NCI-H1092 treated with DMSO at 0.1 percent for 48 hours (cell line): ENCODE data around the gene MED27.
A peak's percentile ranks its signal among the peaks of the same experiment; 100 is the strongest.

Experiments used
- DNase-seq: peaks from one replicate; lab custom pipeline; 2025; lab: John Stamatoyannopoulos, UW

MED27 gene

DNA sequence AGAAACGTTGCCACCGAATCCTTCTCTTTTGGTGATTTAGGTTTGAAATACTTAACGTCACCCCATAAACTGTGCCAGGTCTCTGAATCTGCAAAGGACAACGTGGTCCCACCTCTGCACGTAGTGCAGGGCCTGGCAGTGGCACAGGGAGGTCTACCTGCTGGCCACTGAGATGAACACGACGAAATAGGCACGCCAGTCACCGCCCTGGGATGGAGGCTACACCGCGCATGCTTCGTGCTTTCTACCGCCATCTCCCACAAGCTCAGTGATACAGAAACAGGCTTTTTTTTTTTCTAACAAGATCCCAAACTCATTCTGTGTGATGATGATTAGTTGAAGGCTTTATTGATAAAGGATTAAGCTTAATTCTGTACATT, 199.8 kb downstream of the MED27 start:
- DNase-seq, result no peak

GRCh38 chr9:131879181-131879910, 200.3 kb downstream of the MED27 start:
- no peak for DNase-seq

DNA sequence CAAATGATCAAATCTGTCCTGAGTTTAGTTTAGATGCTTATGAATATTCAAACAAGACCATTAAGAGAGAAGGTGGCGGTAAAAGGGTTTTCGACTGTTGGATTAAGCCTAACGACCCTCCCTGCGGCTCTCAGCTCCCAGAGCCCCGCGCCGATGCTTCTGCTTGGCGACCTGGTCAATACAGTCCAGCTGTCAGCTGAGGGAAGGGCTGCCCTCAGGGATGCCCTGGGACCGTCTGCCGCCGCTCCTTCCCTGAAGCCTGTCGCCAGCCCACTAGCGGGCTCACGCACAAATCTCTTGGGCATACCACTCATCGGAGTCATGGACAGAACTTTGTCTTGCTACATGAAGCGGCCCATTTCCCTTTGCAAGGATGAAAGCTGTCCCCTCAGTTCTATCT, 203.2 kb downstream of the MED27 start:
- DNase-seq, result no peak

DNA sequence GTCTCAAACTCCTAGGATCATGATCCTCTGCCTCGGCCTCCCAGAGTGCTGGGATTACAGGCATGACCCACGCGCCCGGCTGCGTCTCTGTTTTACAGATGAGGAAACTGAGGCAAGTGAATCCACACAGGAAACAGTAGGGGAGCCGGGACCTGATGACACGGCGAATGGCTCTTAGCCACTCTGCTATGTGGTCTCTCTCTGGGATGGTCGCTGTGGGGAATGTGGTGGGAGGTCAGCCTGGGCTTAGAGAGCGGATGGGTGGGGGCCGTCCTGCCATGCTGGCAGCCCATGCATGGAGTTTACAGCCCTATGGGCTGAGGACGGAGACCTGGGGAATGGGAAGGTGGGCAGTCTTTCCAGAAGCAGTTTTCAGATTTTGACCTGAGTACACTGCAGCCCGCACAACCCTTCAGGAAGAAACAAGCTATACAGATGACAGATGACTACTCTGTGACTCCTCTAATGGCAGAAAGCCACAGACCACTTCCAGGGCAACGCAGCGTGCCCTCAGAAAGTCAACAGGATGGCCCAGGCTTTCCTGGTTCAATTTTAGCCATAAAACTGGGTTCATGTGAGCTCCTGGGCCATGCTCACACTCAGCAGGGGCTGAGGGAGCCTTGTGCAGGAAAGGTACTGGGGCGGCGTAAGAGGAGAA, 203.7 kb downstream of the MED27 start:
- DNase-seq, result no peak

DNA sequence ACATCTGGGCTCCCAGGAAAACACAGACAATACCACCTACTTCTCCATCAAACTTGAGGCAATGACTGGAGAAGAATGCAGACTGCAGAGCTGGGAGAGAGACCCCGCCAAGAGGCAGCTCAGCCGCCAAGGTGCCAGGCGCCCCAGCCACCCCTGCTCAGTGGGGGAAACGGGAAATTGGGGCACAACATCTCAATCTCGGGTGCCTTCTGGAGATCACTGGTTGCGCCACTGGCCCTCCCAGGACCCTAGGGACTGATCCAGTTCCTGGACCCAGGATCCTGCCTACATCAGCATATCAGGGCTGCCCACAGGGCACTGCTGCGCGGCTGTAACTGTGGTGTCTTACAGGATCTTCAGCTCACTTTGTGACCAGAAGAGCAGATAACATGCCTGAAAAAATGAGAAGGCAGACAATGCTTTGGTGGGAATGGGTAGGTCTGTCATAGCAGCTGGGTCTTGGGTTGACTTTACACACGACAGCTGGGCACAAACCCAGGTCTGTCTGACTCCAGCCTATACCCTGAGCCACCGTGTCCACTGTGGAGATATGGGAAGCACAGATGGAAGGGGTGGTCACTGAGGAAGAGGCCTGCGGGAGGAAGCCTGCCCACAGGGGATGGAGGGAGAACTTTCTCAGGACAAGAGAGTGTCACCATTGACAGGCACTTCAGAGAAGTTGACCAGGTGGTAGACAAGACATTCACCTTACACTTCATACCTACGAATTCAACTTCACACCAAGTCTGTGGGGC, 204.6 kb downstream of the MED27 start:
- no peak for DNase-seq

GRCh38 chr9:131874447-131874846, 205.2 kb downstream of the MED27 start:
- no peak for DNase-seq

DNA sequence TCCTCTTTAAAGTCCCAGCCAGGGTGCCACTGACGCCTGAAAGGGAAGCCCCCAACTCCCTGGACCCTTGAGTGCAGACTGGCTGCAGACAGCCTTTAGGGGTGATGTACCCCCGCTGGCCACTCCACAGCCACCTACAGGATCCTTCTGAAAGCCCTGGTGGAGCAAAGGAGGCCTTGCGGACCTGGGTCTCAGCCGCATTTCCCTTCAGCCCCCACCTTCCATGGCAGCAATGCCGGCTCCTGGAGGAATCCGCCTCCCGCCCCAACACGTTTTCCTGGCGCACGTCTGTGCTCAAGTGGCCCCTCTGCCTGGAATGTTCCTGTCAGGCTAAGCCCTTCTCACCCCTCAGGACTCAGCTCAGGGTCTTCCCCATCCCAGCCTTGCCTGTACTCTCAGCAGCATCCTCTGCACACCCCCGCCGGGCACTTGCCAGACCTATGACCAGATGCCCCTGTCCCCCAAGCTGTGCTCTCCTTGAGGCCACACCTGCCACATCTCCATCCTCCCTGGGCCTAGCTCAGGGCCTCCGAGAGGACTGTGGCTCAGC, 205.7 kb downstream of the MED27 start:
- DNase-seq, result no peak

DNA sequence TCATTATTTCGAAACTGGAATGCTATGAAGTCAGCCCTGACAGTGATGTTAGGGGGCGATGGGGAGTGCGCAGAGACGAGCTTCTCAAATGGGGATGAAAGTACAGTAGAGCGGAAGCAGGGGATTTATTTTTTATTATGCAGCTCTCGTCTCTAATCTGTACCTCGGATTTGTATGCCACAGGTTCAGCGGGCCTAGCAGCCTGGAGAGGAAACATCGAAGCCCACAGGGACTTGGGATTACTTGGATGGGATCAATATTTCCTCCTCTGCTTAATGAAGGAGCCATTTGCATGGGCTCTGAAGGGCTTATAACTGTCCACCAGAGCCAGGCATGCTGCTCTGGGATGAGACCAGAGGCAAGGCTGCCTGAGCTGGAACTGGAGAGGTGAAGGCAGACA, 206.3 kb downstream of the MED27 start:
- no peak for DNase-seq

DNA sequence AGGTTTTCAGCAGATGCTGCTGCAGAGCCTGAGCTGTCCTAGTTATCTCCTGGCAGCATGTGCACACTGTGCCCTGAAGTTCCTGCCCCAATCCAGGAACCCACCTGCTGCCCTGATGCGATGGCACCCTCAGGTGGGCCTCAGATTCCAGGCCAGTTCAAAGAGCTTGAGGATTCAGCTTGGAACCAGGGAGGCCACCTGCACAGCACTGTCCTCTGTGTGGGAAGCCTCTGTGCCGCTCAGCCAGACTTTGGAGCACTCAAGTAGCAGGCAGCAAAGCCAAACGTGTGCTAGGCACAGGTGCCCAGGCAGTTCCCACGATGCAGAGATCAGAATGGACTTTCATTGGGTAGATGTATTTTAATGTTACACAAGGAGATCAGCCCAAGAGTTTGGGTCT, 207.0 kb downstream of the MED27 start:
- no peak for DNase-seq

- DNase-seq, result no peak
These were observed 207.7 kb downstream of the MED27 start for GRCh38 chr9:131872006-131872405.

DNA sequence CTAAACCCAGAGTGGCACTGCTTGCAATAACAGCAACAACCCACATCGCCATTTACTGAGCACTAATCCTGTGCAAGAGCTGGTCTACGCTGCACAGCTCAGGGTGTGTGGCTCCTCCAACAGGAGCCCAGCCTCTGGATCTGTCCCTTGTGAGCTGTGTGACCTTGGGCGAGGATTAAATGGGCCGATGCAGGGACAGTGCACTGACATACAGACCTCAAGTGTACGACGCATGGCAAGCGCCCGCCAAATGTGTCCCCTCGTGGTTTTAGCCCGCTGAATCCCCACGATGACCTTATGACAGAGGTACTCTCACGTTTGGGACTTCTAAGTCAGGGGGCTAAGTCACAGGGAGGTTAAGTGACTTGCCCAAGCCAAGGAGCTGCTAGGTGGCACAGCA, 209.5 kb downstream of the MED27 start:
- DNase-seq, result no peak

GRCh38 chr9:131869348-131869747, 210.3 kb downstream of the MED27 start:
- DNase-seq, result no peak

DNA sequence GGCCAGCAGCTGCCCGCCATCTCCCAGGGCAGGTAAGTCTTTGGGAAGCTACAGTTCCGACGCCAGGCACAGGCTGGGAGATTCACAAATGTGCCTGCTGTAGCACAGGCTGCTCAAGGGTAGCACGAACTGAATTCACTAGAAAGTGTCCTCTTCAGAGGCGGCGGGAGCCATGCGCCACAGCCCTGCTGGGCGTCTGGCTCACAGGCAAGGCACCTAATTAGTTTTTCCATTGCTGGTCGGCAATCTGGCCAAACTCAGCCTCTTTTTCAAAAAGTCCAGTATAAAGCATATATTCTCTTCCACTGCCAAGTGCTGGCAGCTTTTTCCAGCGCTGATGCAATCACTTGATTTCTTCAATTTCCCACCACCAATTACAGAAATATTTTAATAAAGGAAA, 210.9 kb downstream of the MED27 start:
- DNase-seq, result peak; percentile 11

DNA sequence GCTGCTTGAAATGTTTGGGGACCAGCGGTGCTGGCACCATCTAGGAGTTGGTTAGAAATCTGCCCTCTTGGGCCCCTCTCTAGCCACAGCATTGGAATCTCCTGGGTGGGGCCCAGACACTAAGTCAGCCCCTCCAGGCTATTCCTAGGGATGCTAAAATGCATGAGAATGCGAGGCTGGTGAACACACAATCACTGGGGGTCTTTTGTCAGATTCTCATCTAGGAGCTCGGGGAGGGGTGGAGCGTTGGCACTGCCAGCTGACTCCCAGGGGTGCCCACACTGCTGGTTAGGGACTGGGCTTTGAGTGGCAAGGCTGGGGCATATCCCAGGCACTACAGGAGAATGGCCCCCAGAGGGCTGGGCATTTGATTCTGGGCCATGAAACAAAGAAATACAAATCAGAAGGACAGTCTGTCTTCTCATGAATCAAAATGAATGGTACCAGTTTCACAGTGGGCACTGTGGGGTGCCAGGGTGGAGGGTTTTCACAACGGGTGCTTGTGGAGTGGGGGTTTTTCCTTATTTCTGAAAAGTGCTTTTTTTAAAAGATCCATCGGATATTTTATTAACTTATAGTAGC, 212.0 kb downstream of the MED27 start:
- DNase-seq, result no peak

DNA sequence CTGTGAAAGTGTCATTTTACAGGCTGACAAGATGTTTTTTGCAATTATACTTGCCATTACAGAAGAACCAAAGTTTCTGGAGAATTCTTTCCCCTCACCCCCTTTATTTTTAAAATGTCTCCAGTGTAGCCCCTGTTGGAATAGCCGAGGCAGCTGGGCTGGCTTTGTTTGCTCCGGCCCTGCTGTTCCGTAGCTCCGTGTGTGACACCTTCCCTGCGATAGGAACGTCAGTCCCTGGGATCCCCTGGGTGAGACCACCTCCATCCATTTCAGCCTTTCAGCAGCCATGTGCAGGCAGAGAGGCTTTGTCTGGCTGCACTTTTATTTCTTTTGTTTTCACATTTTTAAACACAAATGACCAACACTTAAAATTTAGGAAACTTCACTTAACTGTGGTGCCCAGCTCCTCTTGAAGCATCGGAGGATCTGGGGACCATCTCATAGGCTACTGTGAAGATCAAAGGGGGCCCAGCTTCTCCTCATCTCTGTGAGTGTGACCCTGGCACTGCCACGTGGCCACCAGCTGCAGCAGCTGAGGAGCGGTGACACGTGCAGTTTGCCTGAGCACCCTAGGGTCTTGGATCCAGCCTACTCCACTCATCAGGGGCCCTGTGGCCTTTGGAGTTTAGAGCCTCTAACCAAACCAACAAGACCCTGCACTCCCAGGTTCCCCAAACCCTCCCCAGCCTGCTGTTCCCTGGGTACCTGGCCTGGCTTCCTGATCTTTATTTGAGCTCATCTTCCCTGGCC, 214.0 kb downstream of the MED27 start:
- no peak for DNase-seq

- DNase-seq, result no peak
These were observed 215.1 kb downstream of the MED27 start for GRCh38 chr9:131864531-131864930.

DNA sequence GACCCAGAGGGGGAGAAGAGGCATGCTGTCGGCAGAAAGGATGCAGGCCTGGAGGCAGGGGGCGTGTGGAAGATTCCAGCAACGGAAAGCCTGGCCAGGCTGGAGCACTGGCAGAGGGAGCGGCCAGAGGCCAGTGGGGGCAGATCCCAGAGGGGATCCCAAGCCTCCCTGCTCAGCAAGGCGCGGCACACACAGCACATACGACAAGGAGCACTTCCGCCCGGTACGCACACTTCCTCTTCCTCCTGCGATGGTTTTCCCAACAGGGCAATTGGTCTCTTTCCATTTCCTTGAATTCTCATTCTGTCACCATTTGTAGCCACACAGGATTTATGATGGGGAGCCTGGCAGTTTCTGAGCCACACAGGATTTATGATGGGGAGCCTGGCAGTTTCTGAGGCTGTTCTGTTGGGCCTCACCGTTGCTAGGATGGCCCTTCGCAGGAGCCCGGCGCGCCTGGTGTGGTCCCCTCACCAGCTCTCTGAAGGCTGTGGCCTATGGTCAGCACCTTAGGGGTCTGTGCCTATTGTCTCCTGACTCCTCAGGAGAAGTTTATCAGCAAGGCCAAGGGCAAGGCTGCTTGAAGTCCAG, 216.3 kb downstream of the MED27 start:
- DNase-seq, result no peak

- no peak for DNase-seq
These were observed 217.4 kb downstream of the MED27 start for GRCh38 chr9:131862261-131862660.

- DNase-seq, result no peak
These were observed 219.2 kb downstream of the MED27 start for GRCh38 chr9:131860430-131860829.

GRCh38 chr9:131858147-131858546, 221.5 kb downstream of the MED27 start:
- no peak for DNase-seq

DNA sequence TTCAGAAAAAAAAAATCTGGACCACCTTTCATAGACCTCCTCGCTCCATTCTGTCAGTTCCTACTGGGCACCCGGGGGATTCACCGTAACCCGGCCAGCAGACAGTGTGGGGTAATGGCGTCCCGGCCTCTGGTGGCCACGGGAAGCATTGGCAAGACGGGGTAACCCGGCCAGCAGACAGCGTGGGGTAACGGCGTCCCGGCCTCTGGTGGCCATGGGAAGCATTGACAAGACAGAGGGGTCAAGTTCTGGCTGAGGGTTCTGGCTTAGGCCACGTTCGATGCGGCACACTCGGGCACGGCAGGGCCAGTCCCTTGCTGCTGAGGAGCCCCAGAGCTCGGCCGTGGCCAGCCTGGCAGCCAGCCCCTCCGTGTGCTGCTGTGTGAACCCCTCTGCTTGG, 223.6 kb downstream of the MED27 start:
- DNase-seq, result no peak
